Ishikawa (cell line): Measurements from ENCODE around the gene BCAP31.

Source experiments
- CREB1 ChIP-seq: IDR thresholded peaks from 2 replicates; pipeline ENCODE4 v1.6.1; 2012; ENCODE audit warnings: low read depth
- EP300 ChIP-seq: IDR thresholded peaks from 2 replicates; pipeline ENCODE4 v1.6.1; 2012; ENCODE audit warnings: borderline replicate concordance
- FOXM1 ChIP-seq: IDR thresholded peaks from 2 replicates; pipeline ENCODE4 v1.6.1; 2012; ENCODE audit warnings: low read depth, borderline replicate concordance
- RAD21 ChIP-seq: IDR thresholded peaks from 2 replicates; pipeline ENCODE4 v1.6.1; 2012; ENCODE audit warnings: low read depth
- TAF1 ChIP-seq: IDR thresholded peaks from 2 replicates; pipeline ENCODE4 v1.6.1; 2012; ENCODE audit warnings: low read depth, mild to moderate bottlenecking
- TEAD4 ChIP-seq: IDR thresholded peaks from 2 replicates; pipeline ENCODE4 v1.6.1; 2012
- TF ChIP-seq, protein P1 (sequence below): IDR thresholded peaks from 2 replicates; pipeline ENCODE4 v1.6.1; 2012; ENCODE audit warnings: low read depth, mild to moderate bottlenecking

DNA sequence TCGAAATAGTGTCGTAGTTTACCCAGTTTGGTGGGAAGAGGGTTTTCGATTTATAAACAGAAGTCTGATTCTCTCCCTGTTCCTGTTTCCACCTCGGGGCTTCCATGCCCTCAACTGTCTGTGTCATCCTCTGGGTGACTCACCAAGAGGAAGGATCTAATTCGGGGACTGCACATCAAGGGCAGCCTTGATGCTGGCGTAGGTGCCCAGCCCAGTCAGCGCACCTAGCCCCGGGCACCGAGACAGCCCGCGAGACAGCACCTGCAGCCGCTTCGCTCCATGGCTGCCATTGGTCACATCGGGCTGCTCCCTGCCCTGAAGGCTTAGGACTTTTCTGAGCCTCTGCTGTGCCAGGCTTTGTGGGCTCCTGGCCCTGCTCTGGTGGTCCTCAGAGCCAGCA lies 8.2 kb upstream of the BCAP31 start:
- TF ChIP-seq TEAD4 (no peak), EP300 (no peak), TAF1 (no peak), FOXM1 (no peak), RAD21 (no peak), CREB1 (no peak)
- TF ChIP-seq, protein P1, sequence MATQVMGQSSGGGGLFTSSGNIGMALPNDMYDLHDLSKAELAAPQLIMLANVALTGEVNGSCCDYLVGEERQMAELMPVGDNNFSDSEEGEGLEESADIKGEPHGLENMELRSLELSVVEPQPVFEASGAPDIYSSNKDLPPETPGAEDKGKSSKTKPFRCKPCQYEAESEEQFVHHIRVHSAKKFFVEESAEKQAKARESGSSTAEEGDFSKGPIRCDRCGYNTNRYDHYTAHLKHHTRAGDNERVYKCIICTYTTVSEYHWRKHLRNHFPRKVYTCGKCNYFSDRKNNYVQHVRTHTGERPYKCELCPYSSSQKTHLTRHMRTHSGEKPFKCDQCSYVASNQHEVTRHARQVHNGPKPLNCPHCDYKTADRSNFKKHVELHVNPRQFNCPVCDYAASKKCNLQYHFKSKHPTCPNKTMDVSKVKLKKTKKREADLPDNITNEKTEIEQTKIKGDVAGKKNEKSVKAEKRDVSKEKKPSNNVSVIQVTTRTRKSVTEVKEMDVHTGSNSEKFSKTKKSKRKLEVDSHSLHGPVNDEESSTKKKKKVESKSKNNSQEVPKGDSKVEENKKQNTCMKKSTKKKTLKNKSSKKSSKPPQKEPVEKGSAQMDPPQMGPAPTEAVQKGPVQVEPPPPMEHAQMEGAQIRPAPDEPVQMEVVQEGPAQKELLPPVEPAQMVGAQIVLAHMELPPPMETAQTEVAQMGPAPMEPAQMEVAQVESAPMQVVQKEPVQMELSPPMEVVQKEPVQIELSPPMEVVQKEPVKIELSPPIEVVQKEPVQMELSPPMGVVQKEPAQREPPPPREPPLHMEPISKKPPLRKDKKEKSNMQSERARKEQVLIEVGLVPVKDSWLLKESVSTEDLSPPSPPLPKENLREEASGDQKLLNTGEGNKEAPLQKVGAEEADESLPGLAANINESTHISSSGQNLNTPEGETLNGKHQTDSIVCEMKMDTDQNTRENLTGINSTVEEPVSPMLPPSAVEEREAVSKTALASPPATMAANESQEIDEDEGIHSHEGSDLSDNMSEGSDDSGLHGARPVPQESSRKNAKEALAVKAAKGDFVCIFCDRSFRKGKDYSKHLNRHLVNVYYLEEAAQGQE = no peak
